Measurements from ENCODE around the gene ITGAL. TPM values are rescaled to one million over a fixed set of nuclear protein-coding genes. Genes with fewer than 3 reads are reported as not detected.
A peak's percentile ranks its signal among the peaks of the same experiment; 100 is the strongest.

The ITGAL gene
- total and polyA plus RNA-seq, 2 donors: 48.6 to 51.3 TPM

DNA sequence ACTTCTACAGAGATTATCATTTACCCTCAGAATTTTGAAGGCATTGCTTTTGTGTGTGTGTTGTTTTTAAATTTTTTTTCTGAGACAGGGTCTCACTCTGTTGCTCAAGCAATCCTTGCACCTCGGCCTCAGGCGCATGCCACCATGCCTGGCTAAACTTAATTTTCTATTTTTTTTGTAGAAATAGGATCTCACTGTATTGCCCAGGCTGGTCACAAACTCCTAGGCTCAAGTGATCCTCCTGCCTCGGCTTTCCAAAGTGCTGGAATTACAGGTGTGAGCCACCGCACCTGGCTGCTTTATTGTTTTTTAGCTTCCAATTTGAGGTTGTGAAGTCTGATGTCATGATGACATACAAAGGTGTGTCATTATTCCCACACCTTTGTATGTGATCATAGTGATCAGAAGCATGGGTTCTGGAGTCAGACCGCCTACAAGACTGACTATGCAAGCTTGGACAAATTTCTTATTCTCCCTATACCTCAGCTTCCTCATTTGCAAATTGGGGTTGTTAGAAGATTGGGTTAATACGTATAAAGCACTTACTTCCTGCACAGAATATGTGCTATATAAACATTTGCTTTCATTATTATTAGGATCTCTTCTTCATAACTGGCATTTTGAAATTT is 32.7 kb upstream of the ITGAL start:
- 86% methylated on average over 6 of the region's 6 CpGs for WGBS
- Histone ChIP-seq H3K36me3 (ENCODE audit: control insufficient read depth in 2 of 2, insufficient read depth in 2 of 2, low read length in 1 of 2) (peaks cover 0 to 16% of the 10 kb centered on the region in 2 donors), H3K4me1 (ENCODE audit: control insufficient read depth in 2 of 2, insufficient read depth in 2 of 2, low read length in 2 of 2) (peaks cover 10 to 16% of the 10 kb centered on the region in 2 donors), H3K4me3 (ENCODE audit: low read length in 2 of 2) (no peak overlapping the region), H3K27ac (ENCODE audit: low read depth in 1 of 2, low read length in 1 of 2) (no peak overlapping the region), H3K9me3 (ENCODE audit: control insufficient read depth in 2 of 2, insufficient read depth in 1 of 2, low read length in 1 of 2) (peaks cover 0 to 7% of the 10 kb centered on the region in 2 donors), H3K27me3 (ENCODE audit: control insufficient read depth in 2 of 2, insufficient read depth in 1 of 2, low read length in 1 of 2) (no peaks in the 10 kb centered on the region)
- no peak for DNase-seq (ENCODE audit: low read depth in 6 of 9, low spot score in 9 of 9)

DNA sequence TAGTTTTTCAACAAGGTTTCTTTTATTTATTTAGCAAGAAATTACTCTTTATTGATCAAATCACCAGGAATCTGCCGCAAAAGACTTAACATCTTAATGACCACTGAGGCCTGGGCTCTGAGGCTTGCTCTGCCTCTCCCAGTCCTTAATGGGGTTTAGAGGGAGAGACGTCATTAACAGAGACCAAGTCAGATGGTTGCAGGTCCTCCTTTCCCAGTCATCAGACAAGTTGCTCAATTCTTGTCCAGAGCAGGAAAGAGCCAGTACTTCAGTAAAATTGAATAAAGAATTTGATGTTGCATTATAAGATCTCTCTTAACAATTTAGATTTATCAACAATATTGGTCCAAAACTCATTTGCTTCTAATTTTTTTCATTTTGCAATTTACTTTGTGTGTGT is 28.9 kb upstream of the ITGAL start:
- Histone ChIP-seq H3K27ac (ENCODE audit: low read depth in 1 of 2, low read length in 1 of 2) (no peak overlapping the region), H3K4me3 (ENCODE audit: low read length in 2 of 2) (no peak overlapping the region), H3K27me3 (ENCODE audit: control insufficient read depth in 2 of 2, insufficient read depth in 1 of 2, low read length in 1 of 2) (no peaks in the 10 kb centered on the region), H3K4me1 (ENCODE audit: control insufficient read depth in 2 of 2, insufficient read depth in 2 of 2, low read length in 2 of 2) (peaks cover 16 to 26% of the 10 kb centered on the region in 2 donors), H3K36me3 (ENCODE audit: control insufficient read depth in 2 of 2, insufficient read depth in 2 of 2, low read length in 1 of 2) (peaks cover 0 to 16% of the 10 kb centered on the region in 2 donors), H3K9me3 (ENCODE audit: control insufficient read depth in 2 of 2, insufficient read depth in 1 of 2, low read length in 1 of 2) (peaks cover 0 to 11% of the 10 kb centered on the region in 2 donors)
- DNase-seq (ENCODE audit: low read depth in 6 of 9, low spot score in 9 of 9): no peak
- 96% methylated on average over 2 of the region's 2 CpGs for WGBS

DNA sequence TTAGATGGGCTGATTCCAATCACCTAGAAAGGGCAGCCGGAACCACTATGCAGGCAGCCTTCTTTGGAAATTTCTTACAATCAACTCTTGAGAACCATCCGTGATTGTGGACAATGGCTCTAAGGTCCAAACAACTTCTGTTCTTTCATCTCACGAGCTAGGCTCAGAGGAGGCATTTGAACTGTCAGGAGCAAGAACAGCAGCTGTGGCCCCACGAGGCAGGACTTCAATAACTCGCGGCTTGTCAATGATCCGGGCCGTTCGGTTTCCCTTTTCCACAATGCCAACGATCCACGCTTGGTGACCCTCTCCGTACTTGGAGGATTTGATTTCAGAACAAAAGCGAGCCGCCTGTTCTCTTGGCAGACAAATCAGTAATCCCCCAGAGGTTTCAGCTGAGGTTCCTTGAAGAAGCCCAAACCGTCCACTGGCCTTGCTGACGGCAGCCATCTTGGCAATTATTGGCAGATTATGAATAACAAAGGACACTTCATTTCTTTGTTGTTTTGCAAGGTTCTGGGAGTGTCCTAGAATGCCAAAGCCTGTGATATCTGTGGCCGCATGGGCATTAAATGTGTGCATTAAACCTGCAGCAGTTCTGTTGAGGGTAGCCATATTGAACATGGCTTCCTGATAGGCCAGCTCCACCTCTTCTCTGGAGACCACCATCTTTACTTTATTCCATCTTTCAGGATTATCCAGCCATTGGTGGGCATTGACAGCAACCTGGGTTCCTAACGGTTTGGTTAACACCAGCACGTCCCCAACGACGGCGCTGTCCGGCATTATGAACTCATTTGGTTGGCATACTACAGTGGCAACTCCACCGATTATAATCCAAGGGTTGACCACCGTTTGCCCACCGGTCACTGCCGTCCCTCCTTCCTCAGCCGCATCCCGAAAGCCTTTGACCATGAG is 28.1 kb upstream of the ITGAL start:
- no peak for DNase-seq (ENCODE audit: low read depth in 6 of 9, low spot score in 9 of 9)
- peaks cover 16 to 27% of the 10 kb centered on the region in 2 donors for H3K4me1 ChIP-seq (ENCODE audit: control insufficient read depth in 2 of 2, insufficient read depth in 2 of 2, low read length in 2 of 2)
- peak overlapping the region in 1 of 2 donors; percentile 91 for H3K27ac ChIP-seq (ENCODE audit: low read depth in 1 of 2, low read length in 1 of 2)
- H3K36me3 ChIP-seq (ENCODE audit: control insufficient read depth in 2 of 2, insufficient read depth in 2 of 2, low read length in 1 of 2): peaks cover 0 to 16% of the 10 kb centered on the region in 2 donors
- H3K4me3 ChIP-seq (ENCODE audit: low read length in 2 of 2): peak overlapping the region; percentile 80 to 100
- peaks cover 0 to 11% of the 10 kb centered on the region in 2 donors for H3K9me3 ChIP-seq (ENCODE audit: control insufficient read depth in 2 of 2, insufficient read depth in 1 of 2, low read length in 1 of 2)
- H3K27me3 ChIP-seq (ENCODE audit: control insufficient read depth in 2 of 2, insufficient read depth in 1 of 2, low read length in 1 of 2): no peaks in the 10 kb centered on the region
- 94% methylated on average over 29 of the region's 29 CpGs for WGBS

DNA sequence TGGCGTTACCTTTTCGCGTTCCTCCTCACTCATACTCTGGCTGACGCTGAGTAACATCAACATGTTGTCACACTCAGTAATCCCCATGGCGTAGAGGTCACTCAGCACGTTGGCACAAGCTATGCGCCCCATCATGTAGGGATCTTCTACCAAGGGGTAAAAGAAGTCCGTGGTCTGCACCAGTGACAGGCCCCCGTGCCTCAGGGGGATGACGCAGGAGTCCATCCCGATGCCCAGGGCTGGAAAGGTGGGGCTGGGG is 27.5 kb upstream of the ITGAL start:
- Histone ChIP-seq H3K4me3 (ENCODE audit: low read length in 2 of 2) (peak overlapping the region; percentile 80 to 100), H3K27ac (ENCODE audit: low read depth in 1 of 2, low read length in 1 of 2) (peak overlapping the region; percentile 91 to 95), H3K36me3 (ENCODE audit: control insufficient read depth in 2 of 2, insufficient read depth in 2 of 2, low read length in 1 of 2) (peaks cover 0 to 16% of the 10 kb centered on the region in 2 donors), H3K27me3 (ENCODE audit: control insufficient read depth in 2 of 2, insufficient read depth in 1 of 2, low read length in 1 of 2) (no peaks in the 10 kb centered on the region), H3K4me1 (ENCODE audit: control insufficient read depth in 2 of 2, insufficient read depth in 2 of 2, low read length in 2 of 2) (peaks cover 19 to 33% of the 10 kb centered on the region in 2 donors), H3K9me3 (ENCODE audit: control insufficient read depth in 2 of 2, insufficient read depth in 1 of 2, low read length in 1 of 2) (peaks cover 0 to 11% of the 10 kb centered on the region in 2 donors)
- WGBS: 38% methylated on average over 11 of the region's 11 CpGs
- DNase-seq (ENCODE audit: low read depth in 6 of 9, low spot score in 9 of 9): no peak

DNA sequence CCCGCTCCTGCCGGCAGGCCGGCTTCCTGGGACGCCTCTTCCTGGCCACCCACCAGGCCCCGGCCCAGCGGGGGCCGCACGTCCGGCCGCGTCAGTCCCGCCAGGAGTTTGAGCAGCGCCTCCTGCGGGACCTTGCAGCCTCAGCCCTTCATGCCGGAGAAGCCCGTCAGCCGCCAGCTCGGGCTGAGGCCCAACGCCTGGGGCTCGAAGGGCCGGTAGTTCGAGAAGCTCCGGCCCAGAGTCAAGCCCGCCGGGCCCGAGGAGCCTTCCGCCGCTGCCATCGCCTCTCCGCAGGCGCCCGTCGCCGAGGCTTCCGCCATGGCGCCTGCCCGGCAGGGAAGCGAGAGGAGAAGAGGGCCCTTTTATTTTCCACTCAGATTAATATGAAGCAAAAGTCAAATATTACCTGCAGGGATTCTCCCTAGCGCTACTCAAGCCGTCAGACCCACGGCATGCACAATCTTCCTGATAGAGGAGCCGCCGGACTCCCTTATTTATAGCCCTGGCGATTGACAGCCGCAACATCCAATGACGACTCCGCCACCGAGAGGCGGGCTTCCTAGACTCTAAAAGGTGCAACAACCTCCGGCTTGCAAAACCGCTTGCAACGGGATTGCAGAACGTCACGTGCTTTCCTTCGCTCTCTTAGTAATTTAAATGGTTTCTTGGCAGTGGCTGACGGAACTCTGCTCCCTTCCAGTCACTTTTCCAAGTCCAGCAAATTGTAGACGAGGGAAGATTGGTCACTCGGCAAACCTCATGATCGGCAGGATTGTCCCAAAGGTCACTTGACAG is 26.9 kb upstream of the ITGAL start, which contains the start of gene SEPHS2:
Gene SEPHS2 (minus strand): TSS at position 467 of the 795 bp plus-strand sequence. CDS start 147 bp downstream, at position 320.
- Histone ChIP-seq H3K4me1 (ENCODE audit: control insufficient read depth in 2 of 2, insufficient read depth in 2 of 2, low read length in 2 of 2) (peaks cover 24 to 38% of the 10 kb centered on the region in 2 donors), H3K27ac (ENCODE audit: low read depth in 1 of 2, low read length in 1 of 2) (peak within 1 kb of the TSS; percentile 91 to 95), H3K4me3 (ENCODE audit: low read length in 2 of 2) (peak within 1 kb of the TSS; percentile 80 to 100), H3K36me3 (ENCODE audit: control insufficient read depth in 2 of 2, insufficient read depth in 2 of 2, low read length in 1 of 2) (peaks cover 0 to 16% of the 10 kb centered on the region in 2 donors), H3K9me3 (ENCODE audit: control insufficient read depth in 2 of 2, insufficient read depth in 1 of 2, low read length in 1 of 2) (peaks cover 0 to 11% of the 10 kb centered on the region in 2 donors), H3K27me3 (ENCODE audit: control insufficient read depth in 2 of 2, insufficient read depth in 1 of 2, low read length in 1 of 2) (no peaks in the 10 kb centered on the region)
- 1% methylated on average over 59 of the region's 59 CpGs for whole genome bisulfite sequencing
- DNase-seq (ENCODE audit: low read depth in 6 of 9, low spot score in 9 of 9): peak; percentile 92 to 100 (median 98)

DNA sequence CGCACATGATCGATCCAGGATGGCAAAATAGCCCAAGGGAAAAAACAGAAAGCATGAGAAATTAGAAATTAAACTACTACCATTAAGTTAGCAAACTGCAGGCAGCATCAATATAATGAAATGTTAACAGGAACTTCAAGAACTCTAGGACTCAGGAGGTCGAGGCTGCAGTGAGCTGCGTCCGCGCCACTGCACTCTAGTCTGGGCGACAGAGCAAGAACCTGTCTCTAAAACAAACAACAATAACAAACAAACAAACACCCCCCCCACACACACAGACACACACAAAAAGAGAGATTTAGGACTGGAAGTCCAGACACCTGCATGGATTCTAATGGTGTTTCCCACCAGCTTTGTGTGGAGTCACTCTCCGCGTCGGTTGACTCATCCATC is 26.3 kb upstream of the ITGAL start:
- Histone ChIP-seq H3K9me3 (ENCODE audit: control insufficient read depth in 2 of 2, insufficient read depth in 1 of 2, low read length in 1 of 2) (peaks cover 0 to 14% of the 10 kb centered on the region in 2 donors), H3K36me3 (ENCODE audit: control insufficient read depth in 2 of 2, insufficient read depth in 2 of 2, low read length in 1 of 2) (peaks cover 0 to 16% of the 10 kb centered on the region in 2 donors), H3K4me3 (ENCODE audit: low read length in 2 of 2) (peak overlapping the region; percentile 80 to 100), H3K27me3 (ENCODE audit: control insufficient read depth in 2 of 2, insufficient read depth in 1 of 2, low read length in 1 of 2) (no peaks in the 10 kb centered on the region), H3K4me1 (ENCODE audit: control insufficient read depth in 2 of 2, insufficient read depth in 2 of 2, low read length in 2 of 2) (peaks cover 30 to 44% of the 10 kb centered on the region in 2 donors), H3K27ac (ENCODE audit: low read depth in 1 of 2, low read length in 1 of 2) (peak overlapping the region; percentile 89 to 91)
- DNase-seq (ENCODE audit: low read depth in 6 of 9, low spot score in 9 of 9): no peak
- WGBS: 85% methylated on average over 10 of the region's 10 CpGs

DNA sequence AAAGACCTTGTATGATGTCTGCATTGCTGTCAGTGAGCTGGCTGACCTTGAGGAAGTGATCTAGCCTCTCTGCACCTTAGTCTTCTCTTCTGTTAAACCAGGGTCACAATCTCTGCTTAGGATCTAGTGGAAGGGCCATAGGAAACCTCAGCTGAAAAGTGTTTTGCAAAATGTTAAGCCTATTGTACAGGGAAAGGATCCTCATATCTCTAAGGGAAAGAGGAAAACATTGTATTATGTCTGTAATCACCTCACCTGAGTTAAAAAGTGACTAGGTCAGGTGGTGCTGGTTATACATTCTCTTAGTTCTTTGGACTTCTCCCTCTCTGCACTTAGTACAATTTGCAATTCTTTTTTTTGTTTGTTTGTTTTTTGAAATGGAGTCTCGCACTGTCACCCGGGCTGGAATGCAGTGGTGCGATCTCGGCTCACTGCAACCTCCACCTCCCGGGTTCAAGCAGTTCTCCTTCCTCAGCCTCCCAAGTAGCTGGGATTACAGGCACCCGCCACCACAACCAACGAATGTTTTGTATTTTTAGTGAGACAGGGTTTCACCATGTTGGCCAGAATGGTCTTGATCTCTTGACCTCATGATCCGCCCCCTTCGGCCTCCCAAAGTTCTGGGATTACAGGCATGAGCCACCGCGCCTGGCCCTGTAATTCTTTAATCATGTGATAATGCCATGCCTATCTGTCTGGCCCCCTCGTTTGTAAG is 24.9 kb upstream of the ITGAL start:
- no peak for DNase-seq (ENCODE audit: low read depth in 6 of 9, low spot score in 9 of 9)
- WGBS: 96% methylated on average over 12 of the region's 12 CpGs

DNA sequence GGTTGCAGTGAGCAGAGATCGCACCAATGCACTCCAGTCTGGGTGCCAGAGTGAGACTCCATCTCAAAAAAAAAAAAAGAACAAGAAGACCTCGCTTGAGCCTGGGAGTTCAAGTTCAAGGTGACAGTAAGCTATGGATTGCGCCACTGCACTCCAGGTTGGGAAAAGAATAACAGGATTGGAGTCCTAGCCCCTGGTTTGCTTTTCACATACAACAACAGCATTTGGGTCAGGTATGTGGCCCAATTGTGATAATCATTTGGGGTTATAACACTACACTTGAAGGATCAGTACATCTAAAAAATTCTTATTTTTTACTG is 23.5 kb upstream of the ITGAL start:
- H3K4me1 ChIP-seq (ENCODE audit: control insufficient read depth in 2 of 2, insufficient read depth in 2 of 2, low read length in 2 of 2): peaks cover 27 to 50% of the 10 kb centered on the region in 2 donors
- no peak overlapping the region for H3K4me3 ChIP-seq (ENCODE audit: low read length in 2 of 2)
- peaks cover 0 to 5% of the 10 kb centered on the region in 2 donors for H3K36me3 ChIP-seq (ENCODE audit: control insufficient read depth in 2 of 2, insufficient read depth in 2 of 2, low read length in 1 of 2)
- 99% methylated on average over 3 of the region's 3 CpGs for WGBS
- DNase-seq (ENCODE audit: low read depth in 6 of 9, low spot score in 9 of 9): no peak
- no peak overlapping the region for H3K27ac ChIP-seq (ENCODE audit: low read depth in 1 of 2, low read length in 1 of 2)
- H3K9me3 ChIP-seq (ENCODE audit: control insufficient read depth in 2 of 2, insufficient read depth in 1 of 2, low read length in 1 of 2): peaks cover 0 to 8% of the 10 kb centered on the region in 2 donors
- H3K27me3 ChIP-seq (ENCODE audit: control insufficient read depth in 2 of 2, insufficient read depth in 1 of 2, low read length in 1 of 2): no peaks in the 10 kb centered on the region

More for the DNA sequence above, 24.9 kb upstream of the ITGAL start:
- peaks cover 0 to 16% of the 10 kb centered on the region in 2 donors for H3K36me3 ChIP-seq (ENCODE audit: control insufficient read depth in 2 of 2, insufficient read depth in 2 of 2, low read length in 1 of 2)
- peaks cover 30 to 46% of the 10 kb centered on the region in 2 donors for H3K4me1 ChIP-seq (ENCODE audit: control insufficient read depth in 2 of 2, insufficient read depth in 2 of 2, low read length in 2 of 2)
- no peaks in the 10 kb centered on the region for H3K27me3 ChIP-seq (ENCODE audit: control insufficient read depth in 2 of 2, insufficient read depth in 1 of 2, low read length in 1 of 2)
- H3K27ac ChIP-seq (ENCODE audit: low read depth in 1 of 2, low read length in 1 of 2): no peak overlapping the region
- H3K4me3 ChIP-seq (ENCODE audit: low read length in 2 of 2): no peak overlapping the region
- H3K9me3 ChIP-seq (ENCODE audit: control insufficient read depth in 2 of 2, insufficient read depth in 1 of 2, low read length in 1 of 2): peaks cover 0 to 11% of the 10 kb centered on the region in 2 donors

Measured in thymus (tissue), 11 donors.